Ovary (tissue), 3 donors: Measurements from ENCODE around the gene ATF3.

Source experiments
- POLR2A ChIP-seq: fragments of 450-650 bp; IDR thresholded peaks from one replicate; pipeline ENCODE4 v1.6.1; 2017; ENCODE audit warnings: antibody characterized with exemption, mild to moderate bottlenecking, moderate library complexity
- TF ChIP-seq, protein P1 (sequence below), 3 donors: fragments of 450-650 bp in 2 of 3; fragments of 200-600 bp in 1 of 3; IDR thresholded peaks; one replicate each; pipeline versions ENCODE4 v1.5.1 to v1.8.0; 2016 to 2022; ENCODE audit warnings: antibody characterized with exemption in 3 of 3, mild to moderate bottlenecking in 1 of 3
- donor health status: DM: no; HTN: no; CAD: no.

DNA sequence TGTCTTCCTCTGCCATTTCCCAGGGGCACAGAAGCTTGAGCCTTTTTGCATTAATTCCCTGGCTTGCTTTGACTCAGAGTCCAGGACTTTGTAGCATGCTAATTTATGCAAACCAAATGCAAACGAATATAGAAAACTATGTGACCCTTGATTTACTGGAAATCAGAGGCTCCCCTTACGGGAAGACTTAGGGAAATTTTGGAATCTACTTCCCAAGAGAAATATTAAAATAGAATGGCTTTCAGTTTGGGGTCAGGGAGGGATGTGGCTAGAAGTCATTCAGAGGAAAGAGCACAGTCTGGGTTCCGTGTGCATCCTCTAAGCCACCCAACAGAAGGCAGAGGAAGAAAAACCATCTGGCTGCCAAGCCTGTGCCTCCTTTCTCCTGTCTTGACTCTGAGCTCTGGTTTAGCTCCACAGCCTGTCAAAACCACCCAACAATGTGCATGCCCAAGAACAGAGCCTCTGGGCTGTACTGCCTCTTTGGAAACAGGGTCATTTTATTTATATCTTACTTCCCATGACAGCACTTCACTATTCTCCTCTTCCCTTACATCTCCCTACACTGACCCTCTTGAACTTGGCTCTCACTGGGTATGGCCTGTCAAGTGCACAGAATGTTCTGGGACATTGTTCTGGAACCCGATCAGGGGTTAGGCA is 30.1 kb downstream of the ATF3 start:
- TF ChIP-seq, protein P1, sequence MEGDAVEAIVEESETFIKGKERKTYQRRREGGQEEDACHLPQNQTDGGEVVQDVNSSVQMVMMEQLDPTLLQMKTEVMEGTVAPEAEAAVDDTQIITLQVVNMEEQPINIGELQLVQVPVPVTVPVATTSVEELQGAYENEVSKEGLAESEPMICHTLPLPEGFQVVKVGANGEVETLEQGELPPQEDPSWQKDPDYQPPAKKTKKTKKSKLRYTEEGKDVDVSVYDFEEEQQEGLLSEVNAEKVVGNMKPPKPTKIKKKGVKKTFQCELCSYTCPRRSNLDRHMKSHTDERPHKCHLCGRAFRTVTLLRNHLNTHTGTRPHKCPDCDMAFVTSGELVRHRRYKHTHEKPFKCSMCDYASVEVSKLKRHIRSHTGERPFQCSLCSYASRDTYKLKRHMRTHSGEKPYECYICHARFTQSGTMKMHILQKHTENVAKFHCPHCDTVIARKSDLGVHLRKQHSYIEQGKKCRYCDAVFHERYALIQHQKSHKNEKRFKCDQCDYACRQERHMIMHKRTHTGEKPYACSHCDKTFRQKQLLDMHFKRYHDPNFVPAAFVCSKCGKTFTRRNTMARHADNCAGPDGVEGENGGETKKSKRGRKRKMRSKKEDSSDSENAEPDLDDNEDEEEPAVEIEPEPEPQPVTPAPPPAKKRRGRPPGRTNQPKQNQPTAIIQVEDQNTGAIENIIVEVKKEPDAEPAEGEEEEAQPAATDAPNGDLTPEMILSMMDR (IDR thresholded peaks at IDR 0.05), result no peak
- TF ChIP-seq POLR2A, result no peak
